HG03060 (cell line): ENCODE measurements around the gene MS4A4A.

Experiments
- ATAC-seq: cut with Tn5 transposase; IDR thresholded peaks from one replicate; pipeline ENCODE4 v1.9.1; 2021; ENCODE audit warnings: low read depth, moderate number of reproducible peaks; ENCODE audit not compliant: unreplicated experiment

The MS4A4A gene

DNA sequence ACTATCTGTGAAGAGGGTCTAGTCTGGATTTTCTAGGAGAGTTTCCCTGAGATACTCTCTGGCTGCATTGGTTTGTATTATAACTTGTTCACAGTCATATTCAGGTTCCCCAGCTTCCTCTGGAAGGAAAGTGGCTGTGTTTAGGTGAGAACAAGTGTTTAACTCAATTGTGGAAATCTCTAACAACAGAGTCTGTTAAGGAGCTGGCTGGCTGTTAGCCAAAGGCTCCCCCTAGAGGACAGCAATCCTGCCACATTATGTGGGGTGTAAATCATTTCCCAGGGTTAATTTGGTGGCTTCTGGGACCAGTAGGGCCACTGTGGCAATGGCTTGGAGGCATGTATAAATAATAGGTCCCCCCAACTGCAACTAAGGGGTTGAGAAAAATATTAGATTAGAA lies 65.0 kb downstream of the MS4A4A start:
- ATAC-seq, result no peak

DNA sequence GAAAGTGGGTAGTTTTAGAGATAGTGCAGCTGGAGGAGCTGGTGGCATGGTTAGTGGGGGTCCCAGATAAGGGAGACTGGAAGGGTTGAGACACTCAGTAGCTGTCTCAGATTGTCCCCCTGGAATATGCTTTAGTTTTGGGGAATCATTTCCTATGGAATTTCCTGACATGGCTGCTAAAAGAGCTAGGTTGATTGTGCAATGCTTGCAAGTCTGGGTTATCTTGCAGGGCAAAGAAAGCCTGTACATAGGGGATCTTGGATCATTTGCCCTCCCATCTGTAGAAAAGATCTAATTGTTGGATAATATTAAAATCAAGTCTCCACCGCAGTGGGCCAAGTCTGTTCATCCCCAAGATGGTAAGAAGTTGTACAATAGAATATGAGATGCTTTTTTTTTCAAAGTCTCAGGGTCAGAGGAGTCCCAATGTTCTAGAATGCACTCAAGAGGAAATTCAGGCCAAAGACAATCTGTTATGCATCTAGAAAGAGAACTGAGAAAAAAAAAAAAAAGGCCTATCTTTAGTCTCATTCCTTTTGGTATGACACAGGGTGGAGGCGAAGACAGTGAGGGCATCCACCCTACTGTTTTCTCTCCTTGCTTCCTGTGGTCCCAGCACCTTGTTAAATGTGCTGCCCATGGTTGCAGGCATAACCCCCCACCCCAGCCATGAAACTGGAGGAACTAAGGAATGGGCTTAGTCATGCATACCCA lies 66.8 kb downstream of the MS4A4A start:
- ATAC-seq, result no peak

- ATAC-seq, result no peak
These were observed 67.7 kb downstream of the MS4A4A start for GRCh38 chr11:60348116-60348515.

- no peak for ATAC-seq
These were observed 69.5 kb downstream of the MS4A4A start for GRCh38 chr11:60349990-60350389.

- no peak for ATAC-seq
These were observed 77.3 kb downstream of the MS4A4A start for GRCh38 chr11:60357771-60358170.
